ENCODE measurements around the gene RASAL1. TPM values are rescaled to one million over a fixed set of nuclear protein-coding genes. Genes with fewer than 3 reads are reported as not detected.

The RASAL1 gene
- total RNA-seq, 2 experiments from 2014 or later: 1.2 to 2.7 TPM

GRCh38 chr12:113116875-113117274 lies 18.7 kb downstream of the RASAL1 start:
- TF ChIP-seq, protein P1, sequence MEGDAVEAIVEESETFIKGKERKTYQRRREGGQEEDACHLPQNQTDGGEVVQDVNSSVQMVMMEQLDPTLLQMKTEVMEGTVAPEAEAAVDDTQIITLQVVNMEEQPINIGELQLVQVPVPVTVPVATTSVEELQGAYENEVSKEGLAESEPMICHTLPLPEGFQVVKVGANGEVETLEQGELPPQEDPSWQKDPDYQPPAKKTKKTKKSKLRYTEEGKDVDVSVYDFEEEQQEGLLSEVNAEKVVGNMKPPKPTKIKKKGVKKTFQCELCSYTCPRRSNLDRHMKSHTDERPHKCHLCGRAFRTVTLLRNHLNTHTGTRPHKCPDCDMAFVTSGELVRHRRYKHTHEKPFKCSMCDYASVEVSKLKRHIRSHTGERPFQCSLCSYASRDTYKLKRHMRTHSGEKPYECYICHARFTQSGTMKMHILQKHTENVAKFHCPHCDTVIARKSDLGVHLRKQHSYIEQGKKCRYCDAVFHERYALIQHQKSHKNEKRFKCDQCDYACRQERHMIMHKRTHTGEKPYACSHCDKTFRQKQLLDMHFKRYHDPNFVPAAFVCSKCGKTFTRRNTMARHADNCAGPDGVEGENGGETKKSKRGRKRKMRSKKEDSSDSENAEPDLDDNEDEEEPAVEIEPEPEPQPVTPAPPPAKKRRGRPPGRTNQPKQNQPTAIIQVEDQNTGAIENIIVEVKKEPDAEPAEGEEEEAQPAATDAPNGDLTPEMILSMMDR (IDR thresholded peaks at IDR 0.05): no peak
- H3K36me3 ChIP-seq (ENCODE audit: insufficient read depth, low read length): no peaks in the 10 kb centered on the region
- H3K9me3 Mint-ChIP-seq: no peaks in the 10 kb centered on the region
- intact Hi-C loops (cut with DNase I, micrococcal nuclease): no loop called here
- H3K4me3 Mint-ChIP-seq: no peak overlapping the region
- no peak overlapping the region for H3K4me3 ChIP-seq (ENCODE audit: low read length)
- H3K4me1 ChIP-seq (ENCODE audit: insufficient read depth, low read length): no peaks in the 10 kb centered on the region
- no peaks in the 10 kb centered on the region for H3K9me3 ChIP-seq (ENCODE audit: control insufficient read depth in 1 of 2, insufficient read depth in 1 of 2, low read length in 2 of 2)
- POLR2A ChIA-PET: no interaction called here
- H3K27me3 ChIP-seq (ENCODE audit: control insufficient read depth in 1 of 2, insufficient read depth in 2 of 2, low read length in 2 of 2): no peaks in the 10 kb centered on the region
- no peak overlapping the region for H3K27ac Mint-ChIP-seq
- CTCF ChIA-PET: no interaction called here
- H3K4me1 Mint-ChIP-seq (ENCODE audit: low read depth): no peaks in the 10 kb centered on the region
- no peaks in the 10 kb centered on the region for H3K27me3 Mint-ChIP-seq
- ATAC-seq (ENCODE audit: poor library complexity) (no peak), DNase-seq (no peak)
- no peak overlapping the region for H3K27ac ChIP-seq (ENCODE audit: low read depth in 1 of 2, low read length in 2 of 2)
- no peaks in the 10 kb centered on the region for H3K36me3 Mint-ChIP-seq (ENCODE audit: low read depth)

- CTCF ChIA-PET: no interaction called here
- Histone ChIP-seq H3K4me1 (ENCODE audit: insufficient read depth, low read length) (peaks cover 1% of the 10 kb centered on the region), H3K27me3 (ENCODE audit: control insufficient read depth in 1 of 2, insufficient read depth in 2 of 2, low read length in 2 of 2) (no peaks in the 10 kb centered on the region), H3K9me3 (ENCODE audit: control insufficient read depth in 1 of 2, insufficient read depth in 1 of 2, low read length in 2 of 2) (no peaks in the 10 kb centered on the region), H3K36me3 (ENCODE audit: insufficient read depth, low read length) (no peaks in the 10 kb centered on the region), H3K4me3 (ENCODE audit: low read length) (no peak overlapping the region), H3K27ac (ENCODE audit: low read depth in 1 of 2, low read length in 2 of 2) (no peak overlapping the region)
- DNase-seq: no peak
- no peak for ATAC-seq (ENCODE audit: poor library complexity)
- Mint-ChIP-seq H3K4me1 (ENCODE audit: low read depth) (peaks cover 5% of the 10 kb centered on the region), H3K9me3 (no peaks in the 10 kb centered on the region), H3K36me3 (ENCODE audit: low read depth) (no peaks in the 10 kb centered on the region), H3K4me3 (no peak overlapping the region), H3K27ac (no peak overlapping the region), H3K27me3 (no peaks in the 10 kb centered on the region)
- intact Hi-C loops (cut with DNase I, micrococcal nuclease): no loop called here
- TF ChIP-seq, protein P1 (IDR thresholded peaks at IDR 0.05): no peak
- POLR2A ChIA-PET: no interaction called here
Measured at GRCh38 chr12:113115455-113116126, 20.0 kb downstream of the RASAL1 start.

DNA sequence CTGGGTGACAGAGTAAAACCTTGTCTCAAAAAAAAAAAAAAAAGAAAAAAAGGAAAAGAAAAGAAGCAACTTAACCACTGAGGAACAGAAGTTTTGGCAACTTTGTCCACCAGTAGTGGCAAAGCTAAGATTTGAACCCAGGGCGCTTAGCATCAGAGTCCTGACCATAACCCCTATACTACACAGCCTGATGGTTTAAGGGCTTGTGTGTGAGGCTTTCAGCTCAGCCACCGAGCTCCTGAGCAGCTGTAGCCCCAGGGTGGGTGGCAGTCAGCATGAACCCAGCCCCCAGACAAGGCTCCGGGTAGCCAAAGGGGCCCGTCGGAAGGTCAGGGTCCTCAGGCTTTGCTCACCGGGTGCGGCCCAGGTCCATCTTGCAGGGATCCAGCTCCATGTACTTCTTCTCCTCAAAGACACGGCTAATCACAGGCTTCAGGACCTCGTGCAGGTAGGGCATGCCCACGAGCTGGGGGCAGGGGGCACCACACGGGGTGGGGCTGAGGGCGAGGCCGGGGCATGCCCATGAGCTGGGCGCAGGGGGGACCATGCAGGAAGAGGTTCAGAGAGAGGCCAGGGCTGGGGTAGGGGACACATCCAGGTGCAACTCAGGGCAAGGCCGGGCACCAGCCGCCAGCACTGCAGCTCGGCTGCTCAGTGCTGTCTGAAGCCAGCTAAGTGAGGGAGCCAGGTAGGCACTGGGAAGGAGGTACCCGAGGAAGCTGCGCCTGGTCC lies 20.9 kb downstream of the RASAL1 start:
- intact Hi-C loops (cut with DNase I, micrococcal nuclease): no loop called here
- no peaks in the 10 kb centered on the region for H3K36me3 Mint-ChIP-seq (ENCODE audit: low read depth)
- H3K27me3 Mint-ChIP-seq: no peaks in the 10 kb centered on the region
- ChIA-PET POLR2A (interaction anchor here (0.6 kb wide), 1 partner anchor 91 kb away, joined by 3 read pairs; no protein-coding TSS in a partner anchor), CTCF (no interaction called here)
- DNase-seq (no peak), ATAC-seq (ENCODE audit: poor library complexity) (no peak)
- no peaks in the 10 kb centered on the region for H3K9me3 Mint-ChIP-seq
- Histone ChIP-seq H3K27me3 (ENCODE audit: control insufficient read depth in 1 of 2, insufficient read depth in 2 of 2, low read length in 2 of 2) (no peaks in the 10 kb centered on the region), H3K27ac (ENCODE audit: low read depth in 1 of 2, low read length in 2 of 2) (no peak overlapping the region), H3K4me3 (ENCODE audit: low read length) (no peak overlapping the region), H3K9me3 (ENCODE audit: control insufficient read depth in 1 of 2, insufficient read depth in 1 of 2, low read length in 2 of 2) (no peaks in the 10 kb centered on the region), H3K4me1 (ENCODE audit: insufficient read depth, low read length) (peaks cover 11% of the 10 kb centered on the region), H3K36me3 (ENCODE audit: insufficient read depth, low read length) (no peaks in the 10 kb centered on the region)
- no peak overlapping the region for H3K4me3 Mint-ChIP-seq
- no peak overlapping the region for H3K27ac Mint-ChIP-seq
- TF ChIP-seq, protein P1 (IDR thresholded peaks at IDR 0.05): no peak
- H3K4me1 Mint-ChIP-seq (ENCODE audit: low read depth): peaks cover 11% of the 10 kb centered on the region

All from CD4-positive, alpha-beta T cell (primary cell).